Uterus (tissue), 2 donors: ENCODE data around the gene ANKRD36B.
"Not testable (repeated sequence)": the region's sequence is repeated elsewhere in the genome, so short reads cannot be mapped to it uniquely, and the experiment has no call there.

ENCODE experiments used
- POLR2A ChIP-seq, 2 donors: fragments of 450-650 bp; IDR thresholded peaks; one replicate each; pipeline ENCODE4 v1.6.1; 2016; ENCODE audit warnings: antibody characterized with exemption in 2 of 2, mild to moderate bottlenecking in 1 of 2, moderate library complexity in 1 of 2
- TF ChIP-seq, protein P1 (sequence below), 4 experiments: fragments of 200-600 bp in 2 of 4; fragments of 450-650 bp in 2 of 4; sonication (generic) in 2 of 4; IDR thresholded peaks; one replicate each; pipeline ENCODE4 v1.5.1; 2016 to 2019; ENCODE audit warnings: antibody characterized with exemption in 4 of 4, mild to moderate bottlenecking in 2 of 4, moderate library complexity in 1 of 4

DNA sequence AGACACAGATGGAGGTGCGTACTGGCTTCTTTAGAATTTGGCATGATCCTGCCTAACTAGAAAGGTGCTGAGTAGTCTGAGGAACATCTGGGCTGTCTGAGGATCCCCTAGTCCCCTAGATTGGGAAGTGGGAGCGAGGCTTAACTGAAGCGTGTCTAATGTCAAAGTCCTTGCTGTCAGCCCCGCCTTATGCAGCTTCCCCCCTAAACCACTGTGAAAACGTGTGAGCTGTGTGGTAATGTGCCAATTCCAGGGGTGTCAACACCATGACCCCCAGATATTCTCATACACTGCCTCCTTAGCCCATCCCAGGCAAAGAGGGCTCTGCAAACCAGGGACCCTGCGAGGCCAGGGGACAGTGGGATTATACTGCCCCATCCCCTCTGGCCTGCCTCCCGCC, 22.2 kb upstream of the ANKRD36B start:
- TF ChIP-seq, protein P1, sequence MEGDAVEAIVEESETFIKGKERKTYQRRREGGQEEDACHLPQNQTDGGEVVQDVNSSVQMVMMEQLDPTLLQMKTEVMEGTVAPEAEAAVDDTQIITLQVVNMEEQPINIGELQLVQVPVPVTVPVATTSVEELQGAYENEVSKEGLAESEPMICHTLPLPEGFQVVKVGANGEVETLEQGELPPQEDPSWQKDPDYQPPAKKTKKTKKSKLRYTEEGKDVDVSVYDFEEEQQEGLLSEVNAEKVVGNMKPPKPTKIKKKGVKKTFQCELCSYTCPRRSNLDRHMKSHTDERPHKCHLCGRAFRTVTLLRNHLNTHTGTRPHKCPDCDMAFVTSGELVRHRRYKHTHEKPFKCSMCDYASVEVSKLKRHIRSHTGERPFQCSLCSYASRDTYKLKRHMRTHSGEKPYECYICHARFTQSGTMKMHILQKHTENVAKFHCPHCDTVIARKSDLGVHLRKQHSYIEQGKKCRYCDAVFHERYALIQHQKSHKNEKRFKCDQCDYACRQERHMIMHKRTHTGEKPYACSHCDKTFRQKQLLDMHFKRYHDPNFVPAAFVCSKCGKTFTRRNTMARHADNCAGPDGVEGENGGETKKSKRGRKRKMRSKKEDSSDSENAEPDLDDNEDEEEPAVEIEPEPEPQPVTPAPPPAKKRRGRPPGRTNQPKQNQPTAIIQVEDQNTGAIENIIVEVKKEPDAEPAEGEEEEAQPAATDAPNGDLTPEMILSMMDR (IDR thresholded peaks at IDR 0.05) = not testable (repeated sequence)
- TF ChIP-seq POLR2A (IDR thresholded peaks at IDR 0.05) = not testable (repeated sequence)
